IMR-90 (cell line): ENCODE data around the gene UST.

Experiments
- CTCF ChIP-seq: conservative IDR thresholded peaks from 2 replicates; pipeline ENCODE4 v1.5.1; 2012; ENCODE audit warnings: mild to moderate bottlenecking, low read depth, low read length, improper control_type of control experiment
- ELK1 ChIP-seq: fragments of 150-350 bp; IDR thresholded peaks from 2 replicates; pipeline ENCODE4 v1.6.1; 2016; ENCODE audit warnings: low read depth, mild to moderate bottlenecking, low read length, moderate library complexity, borderline replicate concordance
- FOS ChIP-seq: fragments of 150-350 bp; IDR thresholded peaks from 2 replicates; pipeline ENCODE4 v1.6.1; 2016; ENCODE audit warnings: low read depth, low read length
- MAFK ChIP-seq: IDR thresholded peaks from 2 replicates; pipeline ENCODE4 v1.6.1; 2012; ENCODE audit warnings: low read depth, low read length, improper control_type of control experiment
- MAZ ChIP-seq: IDR thresholded peaks from 2 replicates; pipeline ENCODE4 v1.6.1; 2012; ENCODE audit warnings: low read depth, mild to moderate bottlenecking, low read length, improper control_type of control experiment, moderate library complexity, borderline replicate concordance
- POLR2A ChIP-seq: IDR thresholded peaks from 2 replicates; pipeline ENCODE4 v1.6.1; 2012; ENCODE audit warnings: mild to moderate bottlenecking, low read depth, low read length
- RAD21 ChIP-seq: IDR thresholded peaks from 2 replicates; pipeline ENCODE4 v1.6.1; 2012; ENCODE audit warnings: low read length, improper control_type of control experiment
- RCOR1 ChIP-seq: IDR thresholded peaks from 2 replicates; pipeline ENCODE4 v1.6.1; 2012; ENCODE audit warnings: mild to moderate bottlenecking, low read length, improper control_type of control experiment; ENCODE audit not compliant: insufficient replicate concordance
- RFX5 ChIP-seq: IDR thresholded peaks from 2 replicates; pipeline ENCODE4 v1.8.0; 2012; ENCODE audit warnings: low read depth, mild to moderate bottlenecking, low read length, moderate library complexity
- TF ChIP-seq, protein P1 (sequence below): fragments of 150-350 bp; IDR thresholded peaks from 2 replicates; pipeline ENCODE4 v1.6.1; 2017; ENCODE audit warnings: mild to moderate bottlenecking, antibody characterized with exemption, low read length, low read depth

- TF ChIP-seq CTCF, result no peak
- TF ChIP-seq FOS, result no peak
- TF ChIP-seq POLR2A, result no peak
- no peak for TF ChIP-seq RCOR1
- TF ChIP-seq RFX5, result no peak
- TF ChIP-seq, protein P1, sequence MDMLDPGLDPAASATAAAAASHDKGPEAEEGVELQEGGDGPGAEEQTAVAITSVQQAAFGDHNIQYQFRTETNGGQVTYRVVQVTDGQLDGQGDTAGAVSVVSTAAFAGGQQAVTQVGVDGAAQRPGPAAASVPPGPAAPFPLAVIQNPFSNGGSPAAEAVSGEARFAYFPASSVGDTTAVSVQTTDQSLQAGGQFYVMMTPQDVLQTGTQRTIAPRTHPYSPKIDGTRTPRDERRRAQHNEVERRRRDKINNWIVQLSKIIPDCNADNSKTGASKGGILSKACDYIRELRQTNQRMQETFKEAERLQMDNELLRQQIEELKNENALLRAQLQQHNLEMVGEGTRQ, result no peak
- TF ChIP-seq ELK1, result no peak
- TF ChIP-seq MAZ, result no peak
- no peak for TF ChIP-seq MAFK
- no peak for TF ChIP-seq RAD21
Observed at GRCh38 chr6:149108749-149109100, 361.9 kb downstream of the UST start.
